Caki2 (cell line): Measurements from ENCODE around the gene VASH2. TPM values are rescaled to one million over a fixed set of nuclear protein-coding genes. Genes with fewer than 3 reads are reported as not detected.
"Not testable (repeated sequence)": the region's sequence is repeated elsewhere in the genome, so short reads cannot be mapped to it uniquely, and the experiment has no call there.

Experiments used
- DNase-seq: peaks from one replicate; pipeline ENCODE4 v3.0.0-alpha.2; 2015; ENCODE audit warnings: low read depth
- in situ Hi-C: cut with HindIII; loops from 2 replicates; pipeline ENCODE4 v1.10.0; 2016; ENCODE audit warnings: low sequenced_read_pairs, low pct_unique_long_range_greater_than_20kb, mixed read lengths
- total RNA-seq: library from RNA; depleted of rRNA; stranded (reverse); fragments of >200 nt; shearing (Covaris generic); gene quantifications from 2 replicates; pipeline ENCODE4 v1.2.3, GENCODE V29; 2014; ENCODE audit warnings: low replicate concordance

VASH2 gene
- total RNA-seq, 1 experiment from 2014 or later, result 0.74 TPM

GRCh38 chr1:212951947-212952640 lies 1.8 kb downstream of the VASH2 start:
- in situ Hi-C loops, result no loop called here
- DNase-seq, result no peak

- no peak for DNase-seq
- in situ Hi-C loops, result no loop called here
Measured at GRCh38 chr1:212952641-212952976, 2.3 kb downstream of the VASH2 start.

GRCh38 chr1:212953321-212953720 lies 3.0 kb downstream of the VASH2 start:
- in situ Hi-C loops, result no loop called here
- no peak for DNase-seq

- in situ Hi-C loops, result no loop called here
- DNase-seq, result no peak
Measured at GRCh38 chr1:212954514-212954913, 4.2 kb downstream of the VASH2 start.

GRCh38 chr1:212955098-212955497 lies 4.8 kb downstream of the VASH2 start:
- DNase-seq, result no peak
- in situ Hi-C loops, result no loop called here

GRCh38 chr1:212955961-212956620 lies 5.8 kb downstream of the VASH2 start:
- no peak for DNase-seq
- in situ Hi-C loops, result no loop called here

GRCh38 chr1:212957546-212957945 lies 7.2 kb downstream of the VASH2 start:
- in situ Hi-C loops, result no loop called here
- no peak for DNase-seq

- DNase-seq, result no peak
- in situ Hi-C loops, result no loop called here
Measured at GRCh38 chr1:212958175-212958574, 7.8 kb downstream of the VASH2 start.

GRCh38 chr1:212959266-212960220 lies 9.2 kb downstream of the VASH2 start:
- in situ Hi-C loops, result no loop called here
- DNase-seq, result no peak

- in situ Hi-C loops, result no loop called here
- no peak for DNase-seq
Measured at GRCh38 chr1:212960932-212961331, 10.6 kb downstream of the VASH2 start.

GRCh38 chr1:212962509-212962908 lies 12.2 kb downstream of the VASH2 start:
- DNase-seq, result no peak
- in situ Hi-C loops, result no loop called here

GRCh38 chr1:212964102-212964501 lies 13.8 kb downstream of the VASH2 start:
- in situ Hi-C loops, result no loop called here
- DNase-seq, result no peak

- in situ Hi-C loops, DNase-seq: not testable (repeated sequence)
Measured at GRCh38 chr1:212964993-212965392, 14.7 kb downstream of the VASH2 start.

- DNase-seq, result no peak
- in situ Hi-C loops, result no loop called here
Measured at GRCh38 chr1:212966616-212967015, 16.3 kb downstream of the VASH2 start.

GRCh38 chr1:212967801-212968200 lies 17.5 kb downstream of the VASH2 start:
- peak; percentile 44 for DNase-seq
- in situ Hi-C loops, result no loop called here

GRCh38 chr1:212968368-212968863 lies 18.1 kb downstream of the VASH2 start:
- in situ Hi-C loops, result no loop called here
- no peak for DNase-seq

GRCh38 chr1:212970085-212970484 lies 19.7 kb downstream of the VASH2 start:
- in situ Hi-C loops, result no loop called here
- DNase-seq, result peak; percentile 70

GRCh38 chr1:212971312-212971711 lies 21.0 kb downstream of the VASH2 start:
- in situ Hi-C loops, result no loop called here
- no peak for DNase-seq

- no peak for DNase-seq
- in situ Hi-C loops, result no loop called here
Measured at GRCh38 chr1:212973426-212973825, 23.1 kb downstream of the VASH2 start.
